Measurements from ENCODE around the gene OGFOD1.
"Not testable (repeated sequence)": the region's sequence is repeated elsewhere in the genome, so short reads cannot be mapped to it uniquely, and the experiment has no call there.

The OGFOD1 gene

GRCh38 chr16:56483394-56483793 lies 32.0 kb downstream of the OGFOD1 start:
- Mint-ChIP-seq H3K9me3 (no peaks in the 10 kb centered on the region), H3K4me1 (peaks cover 30% of the 10 kb centered on the region), H3K4me3 (no peak overlapping the region), H3K27me3 (no peaks in the 10 kb centered on the region), H3K27ac (no peak overlapping the region)
- no peak for ATAC-seq
- no peak for DNase-seq

GRCh38 chr16:56488035-56488434 lies 36.7 kb downstream of the OGFOD1 start:
- Mint-ChIP-seq H3K27ac (no peak overlapping the region), H3K4me3 (no peak overlapping the region), H3K27me3 (no peaks in the 10 kb centered on the region), H3K4me1 (no peaks in the 10 kb centered on the region), H3K9me3 (no peaks in the 10 kb centered on the region)
- ATAC-seq (no peak), DNase-seq (no peak)

- DNase-seq, H3K4me3 Mint-ChIP-seq, ATAC-seq, H3K27me3 Mint-ChIP-seq, H3K4me1 Mint-ChIP-seq, H3K9me3 Mint-ChIP-seq, H3K27ac Mint-ChIP-seq: not testable (repeated sequence)
Measured at GRCh38 chr16:56488868-56489267, 37.5 kb downstream of the OGFOD1 start.

GRCh38 chr16:56491657-56492261 lies 40.4 kb downstream of the OGFOD1 start:
- Mint-ChIP-seq H3K4me3 (no peak overlapping the region), H3K27ac (no peak overlapping the region), H3K4me1 (no peaks in the 10 kb centered on the region), H3K27me3 (no peaks in the 10 kb centered on the region), H3K9me3 (no peaks in the 10 kb centered on the region)
- DNase-seq (no peak), ATAC-seq (no peak)

- ATAC-seq (no peak), DNase-seq (no peak)
- Mint-ChIP-seq H3K27ac (peak overlapping the region in 1 of 2 donors; percentile 45), H3K4me3 (no peak overlapping the region), H3K4me1 (no peaks in the 10 kb centered on the region), H3K9me3 (no peaks in the 10 kb centered on the region), H3K27me3 (no peaks in the 10 kb centered on the region)
Measured at GRCh38 chr16:56493126-56493525, 41.8 kb downstream of the OGFOD1 start.

GRCh38 chr16:56493815-56494214 lies 42.5 kb downstream of the OGFOD1 start:
- Mint-ChIP-seq H3K27me3 (no peaks in the 10 kb centered on the region), H3K9me3 (no peaks in the 10 kb centered on the region), H3K4me1 (no peaks in the 10 kb centered on the region), H3K27ac (no peak overlapping the region), H3K4me3 (no peak overlapping the region)
- ATAC-seq (no peak), DNase-seq (no peak)

- no peak overlapping the region for H3K4me3 Mint-ChIP-seq
- ATAC-seq (no peak), DNase-seq (no peak)
- no peaks in the 10 kb centered on the region for H3K9me3 Mint-ChIP-seq
- no peaks in the 10 kb centered on the region for H3K27me3 Mint-ChIP-seq
- peaks cover 6% of the 10 kb centered on the region for H3K4me1 Mint-ChIP-seq
- no peak overlapping the region for H3K27ac Mint-ChIP-seq
Measured at GRCh38 chr16:56505181-56505580, 53.8 kb downstream of the OGFOD1 start.

- H3K4me1 Mint-ChIP-seq, result no peaks in the 10 kb centered on the region
- H3K27ac Mint-ChIP-seq, result no peak overlapping the region
- no peaks in the 10 kb centered on the region for H3K9me3 Mint-ChIP-seq
- DNase-seq, result no peak
- no peaks in the 10 kb centered on the region for H3K27me3 Mint-ChIP-seq
- H3K4me3 Mint-ChIP-seq, result no peak overlapping the region
- no peak for ATAC-seq
Measured at GRCh38 chr16:56506941-56507340, 55.6 kb downstream of the OGFOD1 start.

GRCh38 chr16:56510544-56510943 lies 59.2 kb downstream of the OGFOD1 start:
- Mint-ChIP-seq H3K9me3 (no peaks in the 10 kb centered on the region), H3K27ac (no peak overlapping the region), H3K4me3 (no peak overlapping the region), H3K4me1 (peaks cover 20% of the 10 kb centered on the region), H3K27me3 (no peaks in the 10 kb centered on the region)
- DNase-seq (no peak), ATAC-seq (no peak)

- Mint-ChIP-seq H3K27me3 (no peaks in the 10 kb centered on the region), H3K9me3 (no peaks in the 10 kb centered on the region), H3K27ac (no peak overlapping the region), H3K4me1 (peaks cover 28% of the 10 kb centered on the region), H3K4me3 (no peak overlapping the region)
- no peak for DNase-seq
- ATAC-seq, result no peak
Measured at GRCh38 chr16:56512025-56512424, 60.7 kb downstream of the OGFOD1 start.

- no peak for ATAC-seq
- DNase-seq, result no peak
- no peaks in the 10 kb centered on the region for H3K27me3 Mint-ChIP-seq
- peaks cover 38% of the 10 kb centered on the region for H3K4me1 Mint-ChIP-seq
- H3K27ac Mint-ChIP-seq, result no peak overlapping the region
- H3K4me3 Mint-ChIP-seq, result no peak overlapping the region
- H3K9me3 Mint-ChIP-seq, result no peaks in the 10 kb centered on the region
Measured at GRCh38 chr16:56513091-56513490, 61.7 kb downstream of the OGFOD1 start.

- DNase-seq (peak; percentile 10 to 30), ATAC-seq (peak; percentile 78)
- no peak overlapping the region for H3K4me3 Mint-ChIP-seq
- peaks cover 47% of the 10 kb centered on the region for H3K4me1 Mint-ChIP-seq
- no peaks in the 10 kb centered on the region for H3K9me3 Mint-ChIP-seq
- H3K27me3 Mint-ChIP-seq, result no peaks in the 10 kb centered on the region
- H3K27ac Mint-ChIP-seq, result peak overlapping the region in 1 of 2 donors; percentile 9
Measured at GRCh38 chr16:56513972-56514371, 62.6 kb downstream of the OGFOD1 start.

GRCh38 chr16:56514845-56515244 lies 63.5 kb downstream of the OGFOD1 start:
- DNase-seq (no peak), ATAC-seq (no peak)
- no peak overlapping the region for H3K27ac Mint-ChIP-seq
- H3K4me1 Mint-ChIP-seq, result peaks cover 53% of the 10 kb centered on the region
- no peaks in the 10 kb centered on the region for H3K27me3 Mint-ChIP-seq
- H3K9me3 Mint-ChIP-seq, result no peaks in the 10 kb centered on the region
- no peak overlapping the region for H3K4me3 Mint-ChIP-seq

GRCh38 chr16:56515665-56516064 lies 64.3 kb downstream of the OGFOD1 start:
- H3K4me3 Mint-ChIP-seq, result no peak overlapping the region
- ATAC-seq, result no peak
- H3K9me3 Mint-ChIP-seq, result no peaks in the 10 kb centered on the region
- peaks cover 59% of the 10 kb centered on the region for H3K4me1 Mint-ChIP-seq
- no peak overlapping the region for H3K27ac Mint-ChIP-seq
- DNase-seq, result no peak
- no peaks in the 10 kb centered on the region for H3K27me3 Mint-ChIP-seq

GRCh38 chr16:56517206-56517605 lies 65.9 kb downstream of the OGFOD1 start:
- ATAC-seq, result no peak
- Mint-ChIP-seq H3K27ac (no peak overlapping the region), H3K9me3 (no peaks in the 10 kb centered on the region), H3K4me3 (no peak overlapping the region), H3K4me1 (peaks cover 62% of the 10 kb centered on the region), H3K27me3 (no peaks in the 10 kb centered on the region)
- no peak for DNase-seq

- Mint-ChIP-seq H3K4me1 (peaks cover 60% of the 10 kb centered on the region), H3K9me3 (no peaks in the 10 kb centered on the region), H3K4me3 (peak overlapping the region; percentile 84 to 85), H3K27ac (no peak overlapping the region), H3K27me3 (no peaks in the 10 kb centered on the region)
- no peak for DNase-seq
- no peak for ATAC-seq
Measured at GRCh38 chr16:56518425-56518824, 67.1 kb downstream of the OGFOD1 start.

Measured in stimulated activated naive CD8-positive, alpha-beta T cell treated with anti-CD3 and anti-CD28 coated beads, Interleukin-15, amount 100 ng/mL, for 72 hours (primary cell).